GM19035 (cell line): Measurements from ENCODE around the gene SF3B1.
A peak's percentile ranks its signal among the peaks of the same experiment; 100 is the strongest.
"Not testable (repeated sequence)": the region's sequence is repeated elsewhere in the genome, so short reads cannot be mapped to it uniquely, and the experiment has no call there.

Experiments used
- ATAC-seq: cut with Tn5 transposase; IDR thresholded peaks from one replicate; pipeline ENCODE4 v1.9.1; 2021; ENCODE audit not compliant: unreplicated experiment

The SF3B1 gene

DNA sequence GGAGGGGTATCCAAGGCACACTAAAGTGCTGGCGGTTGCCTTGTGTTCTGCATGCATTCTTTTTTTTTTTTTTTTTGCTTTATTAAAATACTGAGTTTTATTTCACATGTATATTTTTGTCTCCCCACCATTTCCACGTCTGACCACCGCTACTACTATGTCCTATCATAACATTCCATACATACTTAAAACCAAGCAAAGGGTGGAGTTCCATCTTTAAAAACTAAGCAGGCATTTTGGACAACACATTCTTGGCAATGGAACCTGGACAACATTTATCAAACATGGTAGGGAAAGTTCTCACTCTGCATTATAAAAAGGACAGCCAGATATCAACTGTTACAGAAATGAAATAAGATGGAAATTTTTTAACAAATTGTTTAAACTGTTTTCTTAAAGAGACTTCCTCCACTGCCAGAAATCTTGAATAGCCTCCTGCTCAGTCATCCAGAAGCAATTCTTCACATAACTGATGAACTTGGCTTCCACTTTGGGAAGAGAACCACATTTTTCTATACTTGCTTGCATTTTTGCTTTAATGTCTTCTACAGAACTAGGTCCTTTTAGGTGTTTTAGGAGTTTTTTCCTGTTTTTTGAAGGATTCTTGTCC lies 55.4 kb downstream of the SF3B1 start:
- ATAC-seq, result not testable (repeated sequence)

DNA sequence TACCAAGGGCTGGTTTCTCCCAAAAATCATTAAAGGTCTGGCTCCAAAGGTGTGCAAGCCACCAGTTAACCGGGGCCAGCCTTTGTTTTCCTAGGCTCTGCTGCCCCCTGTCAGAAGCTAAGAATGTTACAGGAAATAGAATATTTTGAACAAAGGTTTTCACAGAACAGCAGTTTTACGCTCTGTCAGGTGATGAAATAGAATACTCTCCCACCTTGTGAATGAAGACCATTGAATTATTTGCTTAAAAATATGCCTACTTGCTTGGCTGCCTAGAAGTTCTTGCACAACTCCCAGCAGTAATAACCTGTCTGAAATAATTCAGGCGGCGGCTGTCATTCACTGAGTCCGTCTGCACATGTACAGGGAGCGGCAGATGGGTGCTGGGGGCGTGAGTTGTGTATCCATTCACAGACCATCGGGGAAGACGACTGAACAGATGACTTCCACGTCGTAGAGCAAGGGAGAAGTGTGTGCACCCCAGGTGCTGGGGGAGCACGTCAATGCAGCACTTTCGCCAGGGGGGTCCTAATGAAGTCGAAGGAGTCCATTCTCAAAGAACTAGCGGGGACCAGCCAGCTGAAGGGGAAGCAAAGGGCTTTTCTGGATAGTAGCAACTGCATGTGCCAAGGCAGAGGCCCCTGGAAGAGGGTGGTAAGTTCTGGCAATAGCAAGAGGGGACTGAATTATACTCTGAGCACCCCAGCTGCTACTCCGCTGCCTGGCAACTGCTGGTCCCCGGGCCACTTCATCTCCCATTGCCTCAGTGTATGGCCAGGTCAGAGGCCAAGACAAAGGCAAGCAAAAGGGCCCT lies 56.1 kb downstream of the SF3B1 start:
- peak; percentile 66 for ATAC-seq

GRCh38 chr2:197378086-197378485 lies 56.7 kb downstream of the SF3B1 start:
- ATAC-seq, result no peak

- no peak for ATAC-seq
These were observed 57.2 kb downstream of the SF3B1 start for GRCh38 chr2:197377670-197378069.

- no peak for ATAC-seq
These were observed 62.2 kb downstream of the SF3B1 start for GRCh38 chr2:197372592-197372991.

GRCh38 chr2:197370664-197371063 lies 64.2 kb downstream of the SF3B1 start:
- not testable (repeated sequence) for ATAC-seq

- no peak for ATAC-seq
These were observed 64.9 kb downstream of the SF3B1 start for GRCh38 chr2:197369933-197370320.

DNA sequence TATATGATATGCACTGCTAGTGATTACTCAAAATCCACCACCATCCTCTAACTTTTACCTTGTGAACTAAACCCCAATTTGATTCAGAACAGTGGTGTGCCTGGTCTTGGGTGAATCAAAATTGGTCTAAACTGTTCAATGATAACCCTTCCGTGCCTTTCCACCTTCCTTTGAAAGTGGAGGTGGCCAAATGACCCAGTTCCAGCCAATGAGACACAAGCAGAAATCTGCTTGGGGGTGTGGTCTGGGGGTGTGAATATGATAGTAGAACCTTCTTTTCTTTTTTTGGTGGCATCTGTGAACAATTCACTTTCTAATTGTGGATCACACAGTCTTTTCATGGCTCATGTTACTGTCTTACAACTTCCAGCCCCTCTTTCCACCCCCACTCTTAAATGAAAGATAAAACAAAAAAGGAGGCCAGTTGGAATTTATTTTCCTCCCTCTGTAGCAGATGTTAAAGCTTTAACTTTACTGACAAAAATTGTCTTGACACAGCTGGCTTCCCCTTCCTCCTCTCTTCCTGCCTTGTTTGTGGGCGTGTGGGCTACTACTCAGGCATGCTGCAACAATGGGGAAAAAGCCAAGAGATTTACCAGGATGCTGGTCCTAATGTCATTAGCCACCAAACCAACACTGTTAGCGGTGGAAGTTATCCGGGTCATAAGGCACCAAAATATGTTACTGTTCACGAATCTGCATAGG lies 65.4 kb downstream of the SF3B1 start:
- ATAC-seq, result no peak

- no peak for ATAC-seq
These were observed 66.4 kb downstream of the SF3B1 start for GRCh38 chr2:197368412-197368811.

GRCh38 chr2:197363998-197364397 lies 70.8 kb downstream of the SF3B1 start:
- ATAC-seq, result no peak

DNA sequence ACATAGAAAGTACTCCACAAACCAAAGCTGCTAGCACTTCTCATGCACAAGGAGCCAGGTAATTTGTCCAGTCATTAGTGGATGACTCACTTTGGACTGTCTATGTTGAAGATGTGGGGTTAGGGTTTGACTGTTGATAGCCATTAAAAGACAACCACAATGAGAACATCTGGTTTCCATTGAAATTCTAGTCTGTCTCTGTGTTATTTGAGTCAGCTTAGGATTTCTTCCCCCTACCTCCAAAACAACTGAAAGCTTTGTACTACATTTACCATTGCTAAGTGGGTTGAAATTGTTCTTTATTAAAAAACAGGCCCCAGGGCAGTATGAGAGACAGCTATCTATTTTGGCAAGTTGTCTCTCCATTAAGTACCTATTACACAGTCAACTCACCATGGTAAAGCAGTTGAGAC lies 74.1 kb downstream of the SF3B1 start:
- ATAC-seq, result peak; percentile 60

DNA sequence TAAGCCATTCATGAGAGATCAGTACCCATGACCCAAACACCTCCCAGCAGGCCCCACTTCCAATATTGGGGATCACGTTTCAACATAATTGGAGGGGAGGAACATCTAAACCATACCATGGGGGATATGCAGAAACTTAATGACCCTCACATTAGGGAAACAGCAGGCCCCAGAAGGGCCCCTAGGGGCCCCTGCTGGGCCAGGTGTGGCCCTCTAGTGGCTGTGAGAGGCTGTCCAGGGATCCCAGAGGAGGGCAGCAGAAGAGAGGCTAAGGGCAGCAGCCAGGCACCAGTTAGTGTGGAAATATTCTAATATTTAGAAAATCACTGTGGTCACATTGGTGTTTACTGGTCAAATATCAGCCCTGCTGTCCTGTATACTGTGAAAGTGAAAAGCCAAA lies 75.0 kb downstream of the SF3B1 start:
- no peak for ATAC-seq

DNA sequence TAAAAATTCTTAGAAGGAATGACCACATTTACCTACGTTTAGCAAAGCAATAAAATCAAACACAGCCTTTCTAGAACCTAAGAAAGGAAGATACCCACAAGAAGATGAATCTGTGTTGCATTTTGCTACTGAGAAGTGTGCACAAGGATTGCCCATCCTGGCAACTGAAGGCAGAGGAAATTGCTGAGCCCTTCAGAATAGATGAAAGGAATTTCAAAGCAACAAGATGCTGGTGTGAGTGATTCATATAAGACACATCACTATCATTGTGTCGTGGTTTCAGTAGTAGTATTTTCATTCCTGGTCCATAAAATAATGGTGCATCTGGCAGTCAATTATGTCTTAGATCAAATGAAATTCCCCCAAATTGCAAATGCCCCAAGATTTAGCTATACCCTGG lies 75.9 kb downstream of the SF3B1 start:
- ATAC-seq, result no peak

- no peak for ATAC-seq
These were observed 76.8 kb downstream of the SF3B1 start for GRCh38 chr2:197357986-197358385.

GRCh38 chr2:197356136-197356535 lies 78.7 kb downstream of the SF3B1 start:
- ATAC-seq, result no peak

GRCh38 chr2:197354169-197354558 lies 80.7 kb downstream of the SF3B1 start:
- no peak for ATAC-seq

GRCh38 chr2:197353393-197354168 lies 81.2 kb downstream of the SF3B1 start:
- ATAC-seq, result no peak

- no peak for ATAC-seq
These were observed 85.1 kb downstream of the SF3B1 start for GRCh38 chr2:197349699-197350098.

GRCh38 chr2:197348721-197349360 lies 86.0 kb downstream of the SF3B1 start:
- no peak for ATAC-seq

GRCh38 chr2:197345846-197346370 lies 88.9 kb downstream of the SF3B1 start:
- no peak for ATAC-seq
